ENCODE data around the gene NUDT3. TPM values are rescaled to one million over a fixed set of nuclear protein-coding genes. Genes with fewer than 3 reads are reported as not detected.
"Not testable (repeated sequence)": the region's sequence is repeated elsewhere in the genome, so short reads cannot be mapped to it uniquely, and the experiment has no call there.

NUDT3 gene
- total RNA-seq, 1 experiment from 2014 or later, result 48.4 TPM

- Mint-ChIP-seq H3K4me1 (ENCODE audit: low read depth, unreplicated experiment) (peaks cover 47% of the 10 kb centered on the region), H3K9me3 (ENCODE audit: low read depth, unreplicated experiment) (no peaks in the 10 kb centered on the region), H3K36me3 (ENCODE audit: insufficient read depth, unreplicated experiment) (peaks cover 2% of the 10 kb centered on the region), H3K27ac (ENCODE audit: unreplicated experiment) (no peak overlapping the region), H3K4me3 (ENCODE audit: low read depth, unreplicated experiment) (no peak overlapping the region), H3K27me3 (ENCODE audit: unreplicated experiment) (no peaks in the 10 kb centered on the region)
- intact Hi-C loops (cut with micrococcal nuclease; ENCODE audit: unreplicated experiment), result no loop called here
- no peak for TF ChIP-seq CTCF (IDR thresholded peaks at IDR 0.05; ENCODE audit: unreplicated experiment)
- DNase-seq, result no peak
- no TSS peak for BruUV-seq (replicated peaks)
- CTCF ChIA-PET, result no interaction called here
Observed at GRCh38 chr6:34328969-34329368, 63.5 kb downstream of the NUDT3 start.

GRCh38 chr6:34327313-34328205 lies 64.9 kb downstream of the NUDT3 start:
- DNase-seq; intact Hi-C loops (cut with micrococcal nuclease; ENCODE audit: unreplicated experiment); CTCF ChIA-PET; H3K27ac Mint-ChIP-seq (ENCODE audit: unreplicated experiment); BruUV-seq (replicated peaks); H3K9me3 Mint-ChIP-seq (ENCODE audit: low read depth, unreplicated experiment); H3K27me3 Mint-ChIP-seq (ENCODE audit: unreplicated experiment); H3K4me3 Mint-ChIP-seq (ENCODE audit: low read depth, unreplicated experiment); H3K36me3 Mint-ChIP-seq (ENCODE audit: insufficient read depth, unreplicated experiment): not testable (repeated sequence)
- H3K4me1 Mint-ChIP-seq (ENCODE audit: low read depth, unreplicated experiment), result peaks cover 37% of the 10 kb centered on the region

DNA sequence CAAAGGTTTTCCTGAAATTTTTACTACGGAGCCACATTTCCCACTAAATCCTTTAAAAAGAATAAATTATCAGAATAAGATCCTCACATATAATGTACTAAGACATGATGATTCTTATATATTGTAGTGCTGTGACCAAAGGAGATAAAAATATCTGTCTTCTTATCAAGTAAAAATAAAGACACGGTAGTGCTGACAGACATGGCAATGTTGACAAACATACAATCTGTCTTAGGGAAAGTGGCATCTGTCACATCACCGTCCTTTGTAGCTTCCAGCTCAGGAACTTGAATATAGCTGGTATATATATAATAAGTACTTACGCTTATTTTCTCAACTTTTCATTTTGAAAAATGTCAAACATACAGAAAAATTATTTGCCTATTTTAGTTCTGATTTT lies 66.8 kb downstream of the NUDT3 start:
- H3K27me3 Mint-ChIP-seq (ENCODE audit: unreplicated experiment), result no peaks in the 10 kb centered on the region
- no peak for DNase-seq
- peaks cover 37% of the 10 kb centered on the region for H3K4me1 Mint-ChIP-seq (ENCODE audit: low read depth, unreplicated experiment)
- CTCF ChIA-PET, result no interaction called here
- H3K4me3 Mint-ChIP-seq (ENCODE audit: low read depth, unreplicated experiment), result no peak overlapping the region
- no peaks in the 10 kb centered on the region for H3K9me3 Mint-ChIP-seq (ENCODE audit: low read depth, unreplicated experiment)
- no peaks in the 10 kb centered on the region for H3K36me3 Mint-ChIP-seq (ENCODE audit: insufficient read depth, unreplicated experiment)
- BruUV-seq (replicated peaks), result no TSS peak
- intact Hi-C loops (cut with micrococcal nuclease; ENCODE audit: unreplicated experiment), result no loop called here
- no peak for TF ChIP-seq CTCF (IDR thresholded peaks at IDR 0.05; ENCODE audit: unreplicated experiment)
- no peak overlapping the region for H3K27ac Mint-ChIP-seq (ENCODE audit: unreplicated experiment)

- TF ChIP-seq CTCF (IDR thresholded peaks at IDR 0.05; ENCODE audit: unreplicated experiment), result no peak
- H3K4me3 Mint-ChIP-seq (ENCODE audit: low read depth, unreplicated experiment), result no peak overlapping the region
- H3K36me3 Mint-ChIP-seq (ENCODE audit: insufficient read depth, unreplicated experiment), result peaks cover under 1% of the 10 kb centered on the region
- CTCF ChIA-PET, result no interaction called here
- intact Hi-C loops (cut with micrococcal nuclease; ENCODE audit: unreplicated experiment), result no loop called here
- no peak for DNase-seq
- H3K9me3 Mint-ChIP-seq (ENCODE audit: low read depth, unreplicated experiment), result no peaks in the 10 kb centered on the region
- no peaks in the 10 kb centered on the region for H3K27me3 Mint-ChIP-seq (ENCODE audit: unreplicated experiment)
- H3K27ac Mint-ChIP-seq (ENCODE audit: unreplicated experiment), result no peak overlapping the region
- H3K4me1 Mint-ChIP-seq (ENCODE audit: low read depth, unreplicated experiment), result peaks cover 43% of the 10 kb centered on the region
- BruUV-seq (replicated peaks), result no TSS peak
Observed at GRCh38 chr6:34324738-34325444, 67.6 kb downstream of the NUDT3 start.

DNA sequence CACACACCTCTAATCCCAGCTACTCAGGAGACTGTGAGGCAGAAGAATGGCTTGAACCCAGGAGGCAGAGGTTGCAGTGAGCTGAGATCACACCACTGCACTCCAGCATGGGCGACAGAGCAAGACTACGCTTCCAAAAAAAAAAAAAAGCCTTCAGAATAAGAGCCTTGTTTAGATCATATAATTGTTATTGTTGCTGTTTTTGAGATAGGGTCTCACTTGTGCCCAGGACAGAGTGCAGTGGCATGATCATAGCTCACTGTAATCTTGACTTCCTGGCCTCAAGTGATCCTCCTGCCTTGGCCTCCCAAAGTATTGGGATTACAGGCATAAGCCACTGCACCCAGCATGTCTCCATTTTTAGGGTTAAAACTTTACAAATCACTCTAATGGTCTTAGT lies 68.2 kb downstream of the NUDT3 start:
- not testable (repeated sequence) for BruUV-seq (replicated peaks)

More for the DNA sequence above, 68.2 kb downstream of the NUDT3 start:
- H3K36me3 Mint-ChIP-seq (ENCODE audit: insufficient read depth, unreplicated experiment); H3K4me3 Mint-ChIP-seq (ENCODE audit: low read depth, unreplicated experiment); DNase-seq; H3K9me3 Mint-ChIP-seq (ENCODE audit: low read depth, unreplicated experiment); intact Hi-C loops (cut with micrococcal nuclease; ENCODE audit: unreplicated experiment); H3K27me3 Mint-ChIP-seq (ENCODE audit: unreplicated experiment); H3K27ac Mint-ChIP-seq (ENCODE audit: unreplicated experiment): not testable (repeated sequence)
- CTCF ChIA-PET, result interaction anchor here (0.6 kb wide), 1 partner anchor 148 kb away, joined by 3 read pairs; no protein-coding TSS in a partner anchor
- peaks cover 49% of the 10 kb centered on the region for H3K4me1 Mint-ChIP-seq (ENCODE audit: low read depth, unreplicated experiment)
